ENCODE data around the gene SPNS2.
A peak's percentile ranks its signal among the peaks of the same experiment; 100 is the strongest.

The SPNS2 gene

GRCh38 chr17:4480929-4481898 is 17.5 kb upstream of the SPNS2 start:
- DNase-seq (ENCODE audit: low spot score): no peak

- DNase-seq (ENCODE audit: low spot score): no peak
Measured at GRCh38 chr17:4482338-4483011, 16.2 kb upstream of the SPNS2 start.

- peak; percentile 60 for DNase-seq (ENCODE audit: low spot score)
Measured at GRCh38 chr17:4483012-4483840, 15.5 kb upstream of the SPNS2 start.

GRCh38 chr17:4485676-4486646 is 12.7 kb upstream of the SPNS2 start:
- DNase-seq (ENCODE audit: low spot score): no peak

GRCh38 chr17:4487296-4487695 is 11.4 kb upstream of the SPNS2 start:
- DNase-seq (ENCODE audit: low spot score): no peak

GRCh38 chr17:4487820-4488716 is 10.6 kb upstream of the SPNS2 start:
- no peak for DNase-seq (ENCODE audit: low spot score)

GRCh38 chr17:4488989-4489595 is 9.6 kb upstream of the SPNS2 start:
- DNase-seq (ENCODE audit: low spot score): no peak

GRCh38 chr17:4490109-4490591 is 8.5 kb upstream of the SPNS2 start:
- DNase-seq (ENCODE audit: low spot score): no peak

- no peak for DNase-seq (ENCODE audit: low spot score)
Measured at GRCh38 chr17:4490637-4491061, 8.0 kb upstream of the SPNS2 start.

- DNase-seq (ENCODE audit: low spot score): no peak
Measured at GRCh38 chr17:4492721-4493561, 5.7 kb upstream of the SPNS2 start.

- DNase-seq (ENCODE audit: low spot score): no peak
Measured at GRCh38 chr17:4497101-4497824, 1.4 kb upstream of the SPNS2 start.

GRCh38 chr17:4499431-4500190 is 930 bp downstream of the SPNS2 start:
- no peak for DNase-seq (ENCODE audit: low spot score)

GRCh38 chr17:4500191-4500571 is 1.5 kb downstream of the SPNS2 start:
- DNase-seq (ENCODE audit: low spot score): no peak

GRCh38 chr17:4501295-4501949 is 2.7 kb downstream of the SPNS2 start:
- no peak for DNase-seq (ENCODE audit: low spot score)

GRCh38 chr17:4502466-4503154 is 3.9 kb downstream of the SPNS2 start:
- DNase-seq (ENCODE audit: low spot score): no peak

Data from kidney capillary endothelial cell (primary cell).